Measurements from ENCODE around the gene LRRC17.
A peak's percentile ranks its signal among the peaks of the same experiment; 100 is the strongest.
"Not testable (repeated sequence)": the region's sequence is repeated elsewhere in the genome, so short reads cannot be mapped to it uniquely, and the experiment has no call there.

Gene LRRC17

DNA sequence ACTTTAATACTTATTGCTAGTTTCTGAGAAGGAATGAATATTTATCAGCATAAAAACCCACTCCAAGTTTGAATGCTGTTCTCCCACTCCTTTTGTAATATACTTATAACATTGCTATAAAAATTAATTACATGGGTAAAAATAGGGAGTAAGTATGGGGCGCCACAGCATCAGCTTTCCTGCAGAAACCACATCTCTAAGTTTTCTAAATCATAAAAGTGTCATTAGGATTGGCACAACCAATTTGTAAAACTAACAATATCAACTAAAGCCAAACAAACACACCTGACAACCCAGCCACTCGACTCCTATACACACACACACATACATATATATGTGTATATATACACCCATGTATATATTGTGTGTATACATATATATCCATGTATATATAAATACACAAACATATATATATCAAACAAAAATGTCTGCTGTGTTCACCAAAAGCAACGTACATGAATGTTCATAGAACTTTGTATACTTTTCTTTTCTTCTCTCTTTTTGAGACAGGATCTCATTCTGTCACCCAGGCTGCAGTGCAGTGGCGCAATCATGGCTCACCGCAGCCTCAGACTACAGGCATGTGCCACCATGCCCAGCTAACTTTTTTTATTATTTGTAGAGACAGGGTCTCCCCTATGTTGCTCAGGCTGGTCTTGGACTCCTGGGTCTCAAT is 14.8 kb upstream of the LRRC17 start:
- DNase-seq = no peak

DNA sequence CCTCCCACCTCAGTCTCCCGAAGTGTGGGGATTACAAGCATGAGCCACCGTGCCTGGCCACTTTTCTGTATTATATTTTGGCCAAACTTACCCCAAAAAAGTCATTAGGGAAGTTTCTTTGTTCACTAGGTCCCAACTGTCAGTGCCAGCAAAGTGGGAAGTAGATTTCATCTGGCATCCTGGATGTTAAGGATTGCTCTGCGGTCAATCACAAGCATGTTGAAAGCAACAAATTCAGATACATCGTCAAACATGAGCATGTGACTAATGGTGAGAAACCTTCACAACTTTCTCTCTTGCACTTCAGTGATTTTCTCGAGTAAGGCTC is 14.3 kb upstream of the LRRC17 start:
- no peak for DNase-seq

DNA sequence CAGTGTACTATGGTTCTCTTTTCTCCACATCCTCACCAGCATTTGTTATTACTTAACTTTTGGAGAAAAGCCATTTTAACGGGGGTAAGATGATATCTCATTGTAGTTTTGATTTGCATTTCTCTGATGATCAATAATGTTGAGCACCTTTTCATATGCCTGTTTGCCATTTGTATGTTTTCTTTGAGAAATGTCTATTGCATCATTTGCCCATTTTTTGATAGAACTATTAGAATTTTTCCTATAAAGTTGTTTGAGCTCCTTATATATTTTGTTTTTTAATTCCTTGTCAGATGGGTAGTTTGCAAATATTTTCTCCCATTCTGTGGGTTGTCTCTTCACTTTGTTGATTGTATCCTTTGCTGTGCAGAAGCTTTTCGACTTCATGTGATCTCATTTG is 10.7 kb upstream of the LRRC17 start:
- not testable (repeated sequence) for DNase-seq

DNA sequence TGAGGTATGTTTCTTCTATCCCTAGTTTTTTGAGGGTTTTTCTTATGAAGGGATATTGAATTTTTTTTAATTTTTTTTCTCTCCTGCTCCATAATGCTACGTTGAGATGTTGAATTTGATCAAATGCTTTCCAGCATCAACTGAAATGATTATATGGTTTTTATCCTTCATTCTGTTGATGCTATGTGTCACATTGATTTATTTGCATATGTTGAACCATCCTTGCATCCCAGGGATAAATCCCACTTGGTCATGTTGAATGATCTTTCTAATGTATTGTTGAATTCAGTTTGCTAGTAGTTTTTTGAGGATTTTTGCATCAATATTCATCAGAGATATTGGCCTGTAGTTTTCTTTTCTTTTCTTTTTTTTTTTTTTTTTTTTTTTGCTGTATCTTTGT is 9.2 kb upstream of the LRRC17 start:
- DNase-seq = not testable (repeated sequence)

DNA sequence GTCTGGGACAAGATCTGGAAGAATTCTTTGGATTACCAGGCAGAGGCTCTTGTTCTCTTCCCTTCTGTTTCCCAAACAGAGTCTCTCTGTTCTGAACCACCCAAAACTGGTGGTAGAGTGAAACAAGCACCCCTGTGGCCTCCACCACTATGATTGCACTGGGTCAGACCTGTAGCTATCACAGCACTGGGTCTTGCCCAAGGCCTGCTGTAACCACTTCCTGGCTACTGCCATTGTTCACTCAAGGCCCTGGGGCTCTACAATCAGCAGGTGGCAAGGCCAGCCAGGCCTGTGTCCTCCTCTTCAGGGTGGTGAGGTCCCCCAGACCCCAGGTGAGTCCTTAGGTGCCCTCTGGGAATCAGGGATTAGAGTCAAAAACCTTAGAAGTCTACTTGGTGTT is 4.1 kb upstream of the LRRC17 start:
- no peak for DNase-seq

DNA sequence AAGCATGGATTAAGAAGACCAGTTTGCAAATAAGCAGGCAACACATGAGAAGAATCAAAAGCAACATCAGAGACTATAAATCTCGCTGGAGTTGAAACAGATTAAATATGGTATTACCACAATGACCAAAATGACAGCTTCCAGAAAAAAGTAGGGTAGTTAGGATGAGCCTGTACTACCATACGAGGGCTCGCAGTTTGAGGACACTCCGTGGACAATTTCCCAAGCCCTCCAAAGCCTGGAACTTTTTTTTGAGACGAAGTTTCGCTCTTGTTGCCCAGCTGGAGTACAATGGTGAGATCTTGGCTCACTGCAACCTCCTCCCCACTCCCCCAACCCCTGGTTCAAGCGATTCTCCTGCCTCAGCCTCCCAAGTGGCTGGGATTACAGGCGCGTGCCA is 1.0 kb downstream of the LRRC17 start:
- no peak for DNase-seq

DNA sequence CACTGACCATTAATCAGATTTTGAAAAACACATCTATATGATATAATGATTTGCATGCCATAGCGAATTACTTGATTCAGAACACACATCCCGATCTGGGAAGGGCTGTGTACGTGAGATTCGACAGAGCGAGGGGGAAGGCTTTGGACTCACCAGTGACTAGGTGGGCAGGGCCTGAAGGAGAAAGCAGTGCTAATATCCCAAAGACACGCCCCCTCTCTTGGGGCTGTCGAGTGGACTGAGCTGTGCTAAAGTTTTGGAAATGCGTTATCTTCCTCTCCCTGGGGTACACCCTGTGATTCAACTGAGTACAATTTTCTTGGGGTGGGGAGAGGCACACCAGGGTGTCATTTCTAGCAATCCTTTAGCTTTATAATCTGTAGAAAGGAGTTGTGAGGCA is 1.8 kb downstream of the LRRC17 start:
- DNase-seq = no peak

DNA sequence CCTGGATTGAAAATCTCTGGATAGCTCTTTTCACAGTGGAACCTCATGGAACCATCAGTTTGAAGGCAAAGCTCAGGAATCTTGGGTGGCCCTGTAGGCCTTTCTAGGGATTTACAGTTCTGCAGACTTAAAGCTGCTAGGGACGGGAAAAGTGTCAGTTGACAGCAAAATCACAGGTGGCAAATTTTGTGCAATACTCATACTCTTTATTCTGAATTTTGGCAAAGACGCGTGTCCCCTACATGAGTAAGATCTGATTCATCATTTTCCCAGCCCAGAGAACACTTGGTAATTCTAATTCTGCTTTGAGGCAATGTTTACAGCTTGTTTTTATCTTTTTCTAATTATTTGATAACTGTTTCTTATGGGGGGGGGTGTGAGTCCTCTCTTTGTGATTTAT is 3.6 kb downstream of the LRRC17 start:
- no peak for DNase-seq

DNA sequence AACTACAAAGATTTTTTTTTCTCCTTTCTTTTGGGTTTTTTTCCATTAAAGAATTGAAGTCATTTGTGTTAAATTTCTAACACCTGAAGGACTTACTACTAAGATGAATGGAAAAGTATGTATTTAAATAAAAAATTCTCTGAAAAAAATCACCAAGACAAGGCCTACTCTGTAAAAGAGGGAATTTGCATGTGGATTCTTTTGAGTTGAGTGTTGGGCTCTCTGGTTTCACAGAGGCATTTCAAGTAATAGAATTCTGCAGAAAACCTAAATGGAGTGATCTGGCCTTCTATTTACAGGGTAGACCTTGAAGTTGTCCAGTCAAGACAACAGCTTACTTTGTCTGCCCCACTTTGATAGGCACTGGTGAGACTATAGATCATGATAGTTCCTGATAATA is 4.1 kb downstream of the LRRC17 start:
- no peak for DNase-seq

DNA sequence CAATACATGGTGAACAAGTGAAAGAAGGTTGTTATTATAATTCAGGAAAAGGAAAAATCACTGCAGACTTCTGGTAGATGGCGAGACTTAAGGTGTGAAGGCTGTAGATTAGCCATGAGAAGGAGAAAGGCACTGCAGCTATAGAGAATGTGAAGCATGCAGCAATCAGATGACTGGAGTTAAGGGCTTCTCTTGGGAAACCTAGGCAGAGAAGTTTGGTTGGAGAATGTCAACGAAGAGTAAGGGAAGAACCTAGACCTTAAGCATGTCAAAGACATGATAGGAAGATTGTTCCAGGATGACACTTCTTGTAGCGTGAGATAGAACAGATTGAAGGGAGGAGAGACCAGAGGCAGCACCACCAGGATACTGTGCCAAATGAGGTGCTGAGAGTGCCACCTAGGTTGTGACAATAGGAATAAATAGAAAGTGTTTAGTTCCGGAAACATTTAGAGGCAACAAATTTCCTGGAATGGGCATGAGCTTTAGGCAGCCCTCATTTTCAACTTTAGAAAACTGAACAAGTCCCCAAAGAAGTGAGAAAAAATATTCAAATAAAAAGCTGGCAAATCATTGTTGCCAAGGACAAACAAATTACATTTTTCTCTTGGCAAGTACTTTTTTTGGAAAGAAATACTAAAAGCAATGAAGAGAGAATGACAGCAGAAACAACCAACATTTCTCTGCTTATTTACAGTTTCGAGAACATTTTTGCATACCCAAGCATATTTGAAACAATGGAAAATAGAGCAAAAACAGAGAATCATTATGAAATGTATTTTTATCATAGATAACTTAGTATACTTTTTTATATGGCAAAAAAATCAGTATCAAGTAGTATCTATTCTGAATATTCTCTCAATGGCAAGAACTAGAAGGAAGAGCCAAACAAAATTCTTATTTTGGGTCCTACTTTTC is 4.9 kb downstream of the LRRC17 start:
- DNase-seq = no peak

DNA sequence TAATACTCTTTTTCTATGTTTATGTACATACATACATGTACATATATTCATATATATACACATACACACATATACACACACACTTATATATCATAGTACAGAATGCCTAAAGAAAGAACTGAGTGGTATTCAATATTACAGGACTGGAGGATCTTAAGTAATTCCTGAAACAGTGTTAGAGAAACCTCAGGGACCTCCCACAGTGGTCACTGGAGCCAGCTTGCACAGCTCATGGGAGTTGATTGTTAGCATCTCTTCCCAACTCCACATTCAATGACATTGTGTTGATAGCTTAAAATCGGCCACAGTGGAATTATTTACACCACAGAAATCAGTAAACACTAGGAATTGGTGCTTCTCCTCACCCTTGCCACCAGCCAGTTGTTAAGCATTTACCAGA is 6.0 kb downstream of the LRRC17 start:
- no peak for DNase-seq

DNA sequence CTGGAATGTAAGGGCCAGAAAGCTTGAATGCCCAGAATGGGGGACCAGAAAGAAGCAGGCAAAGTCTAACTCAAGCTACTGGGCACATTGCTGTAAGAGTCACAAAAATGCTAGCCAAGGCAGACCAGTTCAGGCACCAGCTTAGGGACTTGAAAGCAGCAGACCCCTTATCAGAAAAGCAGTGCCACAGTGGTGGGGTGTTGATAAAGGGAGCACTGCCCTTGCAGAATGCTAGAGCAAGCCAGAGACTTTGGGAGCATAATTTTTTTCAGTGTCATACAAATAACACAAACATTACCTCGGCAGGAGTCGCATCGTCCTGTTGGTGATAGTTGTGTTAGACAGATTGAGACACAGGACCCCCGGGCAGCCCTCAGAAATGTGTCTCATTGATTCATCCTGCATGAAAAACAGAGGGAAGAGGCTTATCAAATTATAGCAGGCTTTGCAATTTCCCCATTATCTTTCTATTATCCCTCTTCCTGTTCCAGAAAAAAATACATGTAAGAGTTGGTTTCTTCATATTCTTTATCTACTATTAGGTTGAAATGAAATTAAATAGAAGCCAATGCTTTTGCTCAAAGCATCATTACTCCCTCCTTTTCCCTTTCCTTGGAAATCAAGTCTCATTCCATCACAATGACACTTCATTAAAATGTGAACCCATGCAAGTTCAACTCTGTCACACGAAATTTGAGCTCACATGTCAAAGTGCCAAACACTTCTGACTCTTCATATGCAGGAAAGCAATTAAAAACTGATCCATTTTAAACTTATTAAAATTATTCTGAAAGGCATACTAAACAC is 13.4 kb downstream of the LRRC17 start:
- DNase-seq = no peak

DNA sequence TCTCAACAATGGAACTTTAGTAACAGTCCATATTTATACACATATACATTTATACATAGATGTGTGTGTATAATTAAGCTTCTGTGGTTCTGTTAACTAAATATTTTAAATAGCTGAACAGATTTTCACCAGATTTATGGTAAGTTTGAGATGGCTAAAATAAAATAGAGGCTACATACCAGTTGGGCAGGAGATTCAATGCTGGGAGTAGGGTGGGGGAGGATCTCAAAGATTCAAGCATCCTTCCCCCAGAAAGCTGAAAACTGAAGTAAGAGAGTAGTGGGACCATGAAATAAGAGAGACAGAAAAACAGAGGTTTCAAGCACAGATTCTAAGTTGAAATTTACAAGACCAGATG is 14.0 kb downstream of the LRRC17 start:
- no peak for DNase-seq

DNA sequence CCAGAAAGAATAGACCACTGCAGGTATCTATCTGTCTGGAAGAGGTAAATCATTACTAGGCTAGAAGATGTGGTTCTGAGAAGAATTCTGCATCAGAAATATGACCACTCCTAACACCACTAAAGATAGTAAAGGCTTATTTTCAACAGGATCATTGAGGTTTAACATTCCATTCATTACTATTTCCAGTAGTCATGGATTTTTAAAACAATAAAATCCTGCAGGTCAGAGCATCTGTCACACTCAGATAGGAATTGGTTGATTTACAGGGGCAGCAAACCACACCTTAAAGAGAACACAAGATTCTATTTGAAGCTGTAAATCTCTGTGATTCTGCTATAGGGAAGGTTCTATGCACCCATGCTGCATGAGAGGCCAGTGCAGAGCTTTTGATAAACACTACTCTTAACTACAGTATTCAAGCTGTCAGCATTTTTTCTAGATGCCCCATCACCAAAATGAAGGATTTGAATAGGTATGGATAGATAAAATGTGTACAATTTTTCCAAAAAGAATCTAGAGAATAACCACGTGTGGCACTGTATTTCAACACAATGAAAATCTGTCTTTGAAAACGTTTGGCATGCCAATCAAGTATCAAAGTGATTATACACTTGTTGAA is 14.6 kb downstream of the LRRC17 start:
- no peak for DNase-seq

DNA sequence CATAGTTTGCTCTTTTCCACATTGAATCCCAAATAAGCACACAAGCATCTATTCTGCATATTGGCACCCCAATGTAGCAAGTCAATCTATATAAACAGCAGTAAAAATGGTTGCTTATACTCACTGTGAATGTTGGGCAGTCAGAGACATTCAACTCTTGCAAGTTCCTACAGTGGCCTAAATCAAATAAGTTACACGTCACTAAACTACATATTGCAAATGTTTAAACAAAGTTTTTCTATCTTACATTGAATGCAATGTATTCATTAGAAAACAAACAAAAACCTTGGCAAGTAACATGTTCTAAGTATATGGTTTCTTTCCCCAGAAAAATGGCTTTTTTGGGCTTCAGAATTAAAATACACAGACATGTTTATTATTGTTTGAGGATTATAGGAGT is 19.0 kb downstream of the LRRC17 start:
- no peak for DNase-seq

DNA sequence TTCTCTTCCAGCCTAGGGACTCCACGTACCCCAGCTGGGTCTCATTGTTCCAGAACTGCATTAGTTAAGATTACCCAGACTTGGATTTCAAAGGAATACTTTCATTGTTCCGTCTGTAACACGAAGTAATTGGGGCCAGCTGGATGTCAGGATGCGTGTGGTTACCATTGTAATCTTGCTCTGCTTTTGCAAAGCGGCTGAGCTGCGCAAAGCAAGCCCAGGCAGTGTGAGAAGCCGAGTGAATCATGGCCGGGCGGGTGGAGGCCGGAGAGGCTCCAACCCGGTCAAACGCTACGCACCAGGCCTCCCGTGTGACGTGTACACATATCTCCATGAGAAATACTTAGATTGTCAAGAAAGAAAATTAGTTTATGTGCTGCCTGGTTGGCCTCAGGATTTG is 21.0 kb downstream of the LRRC17 start:
- peak in 6 of 14 donors; percentile 2 to 38 (median 6) for DNase-seq

DNA sequence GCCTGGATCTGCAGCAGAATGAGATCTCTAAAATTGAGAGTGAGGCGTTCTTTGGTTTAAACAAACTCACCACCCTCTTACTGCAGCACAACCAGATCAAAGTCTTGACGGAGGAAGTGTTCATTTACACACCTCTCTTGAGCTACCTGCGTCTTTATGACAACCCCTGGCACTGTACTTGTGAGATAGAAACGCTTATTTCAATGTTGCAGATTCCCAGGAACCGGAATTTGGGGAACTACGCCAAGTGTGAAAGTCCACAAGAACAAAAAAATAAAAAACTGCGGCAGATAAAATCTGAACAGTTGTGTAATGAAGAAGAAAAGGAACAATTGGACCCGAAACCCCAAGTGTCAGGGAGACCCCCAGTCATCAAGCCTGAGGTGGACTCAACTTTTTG is 21.4 kb downstream of the LRRC17 start:
- no peak for DNase-seq

DNA sequence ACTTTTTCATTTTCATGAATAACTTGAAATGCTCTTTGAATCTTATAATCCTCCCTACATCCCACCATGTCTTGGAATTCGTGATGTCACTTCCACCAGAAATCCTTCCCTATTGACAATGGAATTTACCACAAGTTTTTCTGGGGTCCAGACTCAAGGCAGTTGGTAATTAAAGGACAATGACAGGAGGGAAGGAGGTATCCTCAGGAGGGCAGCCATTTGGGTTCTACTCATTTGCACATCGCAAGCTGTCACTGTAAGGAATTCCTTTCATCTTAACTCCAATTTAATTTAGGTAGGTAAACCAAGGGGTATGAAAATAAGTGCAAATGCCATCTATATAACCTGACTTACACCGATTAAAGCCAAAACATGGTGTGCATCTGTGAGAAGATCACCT is 21.9 kb downstream of the LRRC17 start:
- DNase-seq = no peak

DNA sequence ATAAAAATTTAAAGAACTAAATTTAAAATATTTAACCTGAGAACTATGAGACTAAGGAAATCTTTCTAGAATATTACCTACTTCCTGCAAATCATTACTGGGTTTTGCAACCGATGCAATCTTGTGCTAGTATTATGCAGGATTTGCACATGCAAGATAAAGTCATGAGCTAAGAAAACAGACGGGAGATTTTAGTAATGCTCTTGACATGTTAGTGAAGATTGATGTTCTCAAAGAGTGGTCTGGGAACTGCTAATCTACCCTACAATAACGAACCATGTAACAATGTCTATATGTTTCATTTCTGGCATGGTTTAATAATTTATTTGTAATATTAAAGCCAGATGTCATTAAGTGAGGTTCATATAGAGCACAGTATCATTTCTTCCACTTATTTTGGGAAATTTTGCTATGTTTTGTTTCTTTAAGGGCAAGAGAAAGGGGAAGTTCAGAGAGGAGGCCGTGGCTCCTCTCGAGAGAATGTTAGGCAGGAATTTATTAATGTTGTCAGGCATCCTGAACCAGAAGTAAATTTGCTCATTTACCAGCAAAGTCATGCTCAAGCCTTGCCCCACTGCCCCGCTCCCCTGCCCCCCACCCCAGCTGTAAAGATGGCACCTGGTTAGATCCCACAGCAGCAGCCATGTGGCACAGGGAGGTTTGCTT is 22.8 kb downstream of the LRRC17 start:
- no peak for DNase-seq

DNA sequence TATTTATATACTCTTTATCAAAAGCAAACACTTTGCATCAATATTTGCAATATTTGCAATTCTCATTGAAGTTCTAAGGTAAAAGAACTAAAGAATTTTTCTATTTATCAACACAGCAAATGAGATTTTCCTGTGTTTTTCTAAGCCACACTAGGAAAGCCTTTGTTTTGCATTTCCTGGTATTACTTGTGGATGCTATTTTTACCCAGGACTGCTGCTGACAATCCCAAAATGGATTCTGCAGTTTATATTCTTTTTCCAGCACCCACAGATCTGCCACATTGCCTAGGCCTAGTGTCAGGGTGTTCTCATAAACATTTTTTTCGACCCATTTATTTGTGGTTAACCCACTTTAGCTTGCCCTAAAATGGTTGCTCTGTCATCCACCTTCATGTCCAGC is 25.9 kb downstream of the LRRC17 start:
- DNase-seq = no peak

DNA sequence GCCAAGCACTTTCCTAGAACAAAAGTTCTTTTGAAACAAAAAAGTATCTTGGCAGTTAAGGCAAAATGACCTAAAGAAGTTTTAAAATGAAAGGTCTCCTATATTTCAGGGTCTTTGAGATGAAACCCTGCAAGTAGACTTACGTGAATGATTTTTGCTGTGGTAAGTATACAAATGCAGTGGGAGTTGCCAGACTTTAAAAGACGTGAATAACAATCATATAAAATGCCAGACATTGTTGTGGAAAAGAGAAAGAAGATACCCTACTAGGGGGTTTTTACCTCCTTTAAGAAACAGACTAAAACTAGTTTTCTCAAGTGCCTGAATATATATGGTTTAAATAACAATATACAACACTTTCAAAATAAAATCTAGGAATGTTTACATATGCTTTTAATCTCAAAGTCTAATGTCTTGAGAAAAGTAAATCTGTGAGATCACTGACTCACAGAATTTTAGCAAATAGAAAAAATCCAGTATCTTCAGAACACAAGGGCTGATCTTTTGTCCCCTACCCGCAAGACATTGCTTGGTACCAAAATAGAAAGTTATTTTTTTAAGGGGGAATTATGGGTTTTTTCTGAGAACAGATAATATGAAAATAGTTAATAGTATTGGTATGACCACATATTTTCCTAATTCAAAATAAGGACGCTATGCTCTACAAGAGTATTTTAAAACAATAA is 29.5 kb downstream of the LRRC17 start:
- DNase-seq = no peak

DNA sequence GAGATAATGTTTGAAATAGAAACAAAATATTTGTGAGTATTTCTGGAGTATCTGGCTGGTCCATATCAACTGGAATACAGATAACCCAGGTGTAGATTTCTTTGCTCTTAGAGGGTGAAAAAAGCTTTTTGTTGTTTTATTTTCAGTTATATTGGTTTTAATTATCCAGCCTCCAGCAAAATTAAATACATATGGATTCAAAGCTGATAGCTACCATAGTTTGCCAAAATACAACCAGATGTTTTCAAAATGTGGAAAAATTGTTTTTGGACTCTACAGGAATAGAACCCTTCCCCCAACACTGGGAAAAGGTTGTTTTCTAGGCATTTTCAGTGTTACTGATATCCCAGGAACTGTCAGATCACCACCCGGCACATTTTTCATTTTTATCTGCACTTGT is 30.1 kb downstream of the LRRC17 start:
- no peak for DNase-seq

Data from C1 segment of cervical spinal cord (tissue), 14 donors.